Glomerular endothelial cell (primary cell): ENCODE data around the gene HOXB3. TPM values are rescaled to one million over a fixed set of nuclear protein-coding genes. Genes with fewer than 3 reads are reported as not detected.

ENCODE experiments used
- DNase-seq: peaks from one replicate; pipeline ENCODE4 v3.0.0-alpha.2; 2011; ENCODE audit warnings: low read depth, low spot score; ENCODE audit errors: extremely low read depth
- total RNA-seq: library from RNA; depleted of rRNA; stranded (reverse); fragments of >200 nt; gene quantifications from 2 replicates; pipeline ENCODE4 v1.2.3, GENCODE V29; 2015

Gene HOXB3
- total RNA-seq, 1 donor from 2014 or later, result 48.0 TPM

DNA sequence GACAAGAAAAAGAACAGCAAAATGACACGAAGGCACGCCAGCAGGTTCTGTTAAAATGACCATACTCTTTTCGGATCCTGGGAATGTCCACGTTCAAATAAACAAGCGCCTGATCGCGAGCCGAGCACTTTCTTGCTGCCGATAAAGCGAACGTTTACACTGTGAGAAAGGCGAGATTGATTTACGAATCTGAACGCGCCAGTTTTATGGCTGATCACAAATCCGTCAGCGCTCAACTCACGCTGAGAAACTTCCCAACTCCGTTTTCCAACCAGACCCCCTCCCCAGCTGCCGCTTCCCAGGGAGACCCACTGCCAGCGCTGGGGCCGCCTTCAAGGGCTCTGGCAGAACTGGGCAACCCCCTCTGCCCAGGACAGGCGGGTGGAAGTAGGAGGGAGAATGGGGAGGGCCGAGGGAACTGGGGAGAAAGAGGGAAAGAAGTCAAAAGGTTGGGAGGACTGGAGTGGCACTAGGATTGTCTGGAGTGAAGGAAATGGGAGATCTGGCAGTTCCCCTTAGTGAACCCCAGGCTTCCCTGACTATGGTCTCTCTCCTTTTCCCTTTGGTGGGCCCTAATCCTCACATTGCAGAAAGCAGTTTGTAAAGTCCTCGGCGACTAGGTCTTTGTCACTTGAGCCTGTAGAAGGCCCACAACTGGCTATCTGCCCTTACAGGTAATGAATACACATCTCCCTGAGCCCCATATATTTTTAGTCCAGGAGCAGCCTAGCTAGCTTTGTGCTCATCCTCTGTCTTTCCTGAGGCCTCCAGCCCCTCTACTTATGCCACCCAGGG lies 18.8 kb downstream of the HOXB3 start:
- DNase-seq, result no peak

DNA sequence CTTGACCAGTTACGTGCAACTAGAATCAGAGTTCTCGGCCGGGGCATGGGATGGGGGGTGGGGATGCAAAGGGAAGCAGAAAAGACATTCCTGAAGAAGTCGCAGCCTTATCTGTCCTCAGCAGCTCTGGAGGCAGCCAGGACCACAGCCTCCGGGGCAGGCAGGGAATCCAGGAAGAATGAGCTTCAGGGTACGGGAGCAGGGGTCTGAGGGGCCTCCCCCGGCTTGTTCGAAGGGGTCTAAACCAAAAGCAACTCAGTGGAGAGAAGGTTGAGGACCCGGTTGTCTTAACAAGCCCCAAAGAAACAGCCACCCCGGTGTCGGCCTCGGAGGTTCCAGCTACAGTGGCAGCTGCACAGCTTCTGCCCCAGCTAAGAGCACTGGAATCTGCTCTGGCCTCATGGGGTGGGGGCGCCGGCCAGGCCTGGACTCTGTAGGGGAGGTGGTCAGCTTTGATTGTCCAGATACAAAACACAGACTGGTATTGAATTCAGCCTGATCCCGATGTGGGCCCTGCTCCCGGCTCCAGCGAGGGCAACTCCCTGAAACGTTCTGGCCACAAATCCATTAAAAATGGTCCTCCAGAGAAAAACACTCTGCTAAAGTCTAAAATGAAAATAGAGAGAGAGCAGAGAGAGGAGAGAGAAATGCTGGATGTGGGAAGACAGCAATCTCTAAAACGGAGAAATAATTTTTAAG lies 19.6 kb downstream of the HOXB3 start:
- no peak for DNase-seq

DNA sequence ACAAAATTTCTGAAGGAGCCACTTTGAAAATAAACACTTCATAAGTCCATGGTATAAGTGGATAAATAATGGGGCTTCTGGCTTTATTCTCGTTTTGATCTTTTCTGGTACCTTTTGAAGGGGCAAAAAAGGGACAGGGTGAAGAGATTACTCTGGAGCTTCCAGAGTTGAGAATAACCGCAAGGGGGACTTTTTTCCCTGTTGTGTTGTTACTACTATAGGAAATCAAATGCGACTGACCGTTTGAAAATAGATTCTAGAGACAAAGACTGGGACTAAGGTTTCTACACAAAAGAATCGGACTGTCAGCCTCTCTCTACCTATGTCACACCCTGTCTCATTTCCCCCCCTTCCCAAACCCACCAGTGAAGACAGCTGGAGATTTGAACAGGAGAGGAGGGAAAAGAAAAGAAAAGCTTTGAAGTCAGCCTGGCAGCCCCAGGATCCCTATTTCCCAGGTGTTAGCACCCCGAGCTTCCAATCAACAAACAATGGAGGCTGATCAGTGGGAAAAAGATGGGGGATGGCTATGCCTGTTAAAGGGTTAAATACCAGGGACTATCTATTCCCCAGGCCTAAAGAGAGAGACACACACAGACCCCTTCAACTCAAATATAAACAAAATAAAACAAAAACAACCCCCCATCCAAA lies 20.2 kb downstream of the HOXB3 start:
- no peak for DNase-seq

- no peak for DNase-seq
Measured at GRCh38 chr17:48569240-48569582, 20.8 kb downstream of the HOXB3 start.

DNA sequence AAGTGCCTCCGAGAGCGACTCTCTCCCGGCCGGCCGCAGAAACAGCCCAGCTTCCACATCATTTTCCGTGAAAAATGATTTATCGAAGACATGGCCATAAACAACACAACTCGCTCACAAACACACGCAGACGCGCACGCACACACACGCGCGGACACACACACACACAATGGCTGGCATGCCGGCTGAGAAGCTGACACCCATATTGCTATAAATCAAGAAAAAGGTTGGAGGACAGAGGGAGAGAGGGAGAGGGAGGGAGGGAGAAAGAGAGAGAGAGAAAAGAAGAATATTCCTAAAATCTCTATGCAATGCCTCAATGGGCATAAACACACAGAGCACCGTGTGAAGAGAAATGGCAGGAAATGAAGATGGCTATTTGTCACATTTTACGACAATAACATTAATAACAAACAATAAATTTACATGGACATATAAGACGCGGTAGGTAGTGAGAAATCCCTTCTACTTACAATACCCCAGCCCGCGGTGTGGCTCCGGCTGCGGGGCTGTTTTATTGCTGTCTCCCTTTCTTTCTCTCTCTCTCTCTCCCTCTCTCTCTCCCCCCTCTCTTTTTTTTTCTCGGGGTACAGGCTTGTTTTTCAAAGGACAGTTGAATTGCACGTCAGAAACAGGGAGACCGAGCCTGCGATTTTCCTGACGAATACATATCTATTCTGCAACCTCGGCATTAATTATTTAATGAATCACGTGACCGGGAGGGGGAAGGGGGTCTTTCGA lies 21.4 kb downstream of the HOXB3 start:
- no peak for DNase-seq

DNA sequence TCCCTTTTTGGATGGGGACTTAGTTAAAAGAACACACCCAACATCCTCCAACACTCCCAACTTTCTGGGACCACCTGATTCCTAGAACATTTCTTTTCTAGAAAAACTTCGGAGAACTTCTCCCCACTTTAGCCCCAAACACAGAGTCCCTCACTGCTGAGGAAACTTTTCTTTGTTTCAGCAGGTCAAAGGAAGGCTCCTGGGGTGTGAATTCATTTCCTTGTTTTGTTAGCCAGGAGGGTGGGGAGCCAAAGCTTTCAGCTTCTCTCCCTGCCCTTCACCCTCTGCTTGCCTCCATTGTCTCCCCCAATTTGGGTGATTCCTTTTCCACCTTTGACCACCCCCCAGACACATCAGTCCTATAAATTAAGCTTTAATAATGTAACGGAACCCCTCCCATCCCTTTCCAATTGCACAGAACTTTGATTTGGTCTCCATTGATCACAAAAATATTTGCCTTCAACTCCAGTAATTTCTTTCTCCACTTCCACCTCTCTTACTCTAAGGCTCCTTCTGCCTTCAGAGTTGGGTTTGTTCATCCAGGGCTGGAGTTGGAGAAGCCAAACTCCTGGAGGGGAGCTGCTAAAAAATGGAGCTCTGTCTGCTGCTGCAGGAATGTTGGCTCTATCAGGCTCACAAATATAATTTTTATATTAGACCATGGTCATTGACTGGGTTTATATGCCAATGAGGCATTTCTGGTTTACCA lies 22.2 kb downstream of the HOXB3 start:
- no peak for DNase-seq

GRCh38 chr17:48567209-48567608 lies 22.8 kb downstream of the HOXB3 start:
- no peak for DNase-seq

DNA sequence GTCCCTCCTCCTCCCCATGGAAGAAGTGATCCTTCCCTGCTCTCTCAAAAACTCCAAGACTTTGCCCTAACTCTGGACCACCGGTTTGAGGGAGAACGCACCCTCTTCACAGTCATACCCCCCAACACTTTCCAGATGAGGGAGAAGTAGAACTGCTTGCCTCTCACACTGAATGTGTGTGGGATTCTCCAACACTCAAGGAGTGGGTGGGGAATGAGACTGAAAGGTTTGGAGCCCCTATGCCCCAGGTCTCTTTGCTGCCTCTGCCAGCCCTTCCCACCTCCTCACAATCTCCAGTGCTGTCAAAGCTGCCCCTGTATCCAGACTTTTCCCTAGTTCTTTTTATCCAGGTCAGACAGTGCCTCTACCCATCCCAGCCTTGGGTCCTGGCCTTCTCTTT lies 23.3 kb downstream of the HOXB3 start:
- DNase-seq, result no peak

- no peak for DNase-seq
Measured at GRCh38 chr17:48565925-48566710, 23.9 kb downstream of the HOXB3 start.

DNA sequence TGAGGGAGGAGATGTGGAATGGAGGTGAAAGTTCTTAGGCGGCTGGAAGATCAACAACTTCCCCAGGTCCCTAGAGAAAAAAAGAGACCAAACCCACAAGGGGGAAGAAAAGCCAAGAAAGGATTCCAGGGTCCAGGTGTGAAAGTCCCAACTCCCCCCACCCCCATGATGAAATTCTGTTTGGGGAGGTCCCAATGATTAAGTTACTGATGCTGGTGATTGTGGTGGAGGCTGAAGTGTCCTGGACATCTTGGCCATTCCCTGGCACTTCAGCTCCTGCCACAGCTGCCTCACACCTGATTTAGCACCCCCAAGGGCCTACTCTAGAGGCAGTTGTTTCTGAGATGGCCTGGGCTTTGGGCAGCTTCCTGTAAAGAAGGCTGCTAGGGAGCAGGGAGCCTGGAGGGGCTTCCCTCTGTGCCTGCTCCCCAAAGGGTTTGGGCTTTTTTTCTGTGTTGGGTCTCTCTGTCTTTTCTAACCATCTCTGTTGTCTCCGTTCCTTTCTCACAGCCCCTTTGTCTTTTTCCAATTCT lies 25.0 kb downstream of the HOXB3 start:
- no peak for DNase-seq

DNA sequence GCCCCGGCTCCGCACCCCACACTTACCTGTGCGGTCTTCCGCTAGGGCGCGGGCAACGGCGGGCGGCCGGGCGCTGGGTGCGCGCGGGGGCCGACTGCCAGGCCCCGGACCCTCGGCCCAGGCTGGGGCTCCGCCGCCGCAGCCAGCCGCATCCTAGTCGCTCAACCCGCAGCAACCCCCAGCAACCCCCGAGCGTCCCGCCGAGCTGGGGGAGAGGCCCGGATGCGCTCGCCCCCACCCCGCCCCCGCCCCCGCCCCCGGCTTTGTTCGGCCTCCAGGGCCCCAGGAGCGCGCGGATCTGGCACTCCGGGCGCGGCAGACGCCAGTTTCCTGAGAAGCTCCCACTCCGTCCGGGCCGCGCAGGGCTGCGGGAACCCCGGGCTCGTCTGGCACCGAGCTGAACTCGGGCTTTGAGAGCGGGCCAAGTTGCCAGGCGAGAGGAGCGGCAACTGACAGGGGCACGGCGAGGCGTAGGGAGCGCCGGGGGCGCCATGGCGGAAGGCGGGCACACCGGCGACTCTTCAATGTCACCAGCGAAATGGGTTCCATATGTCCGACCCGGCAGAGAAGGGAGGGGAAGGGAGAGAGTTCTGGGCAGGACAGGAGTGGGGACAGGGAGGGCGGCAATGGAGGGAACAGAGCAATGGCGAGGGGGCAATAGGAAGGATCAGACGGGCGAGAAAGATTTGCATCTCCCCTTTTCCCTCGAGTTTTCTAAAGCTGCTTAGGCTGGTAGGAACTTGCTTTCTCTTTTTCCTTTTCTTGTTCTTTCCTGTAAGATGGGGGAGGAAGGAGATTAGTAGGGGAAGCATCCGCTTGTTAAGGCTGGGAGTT lies 25.6 kb downstream of the HOXB3 start:
- no peak for DNase-seq

DNA sequence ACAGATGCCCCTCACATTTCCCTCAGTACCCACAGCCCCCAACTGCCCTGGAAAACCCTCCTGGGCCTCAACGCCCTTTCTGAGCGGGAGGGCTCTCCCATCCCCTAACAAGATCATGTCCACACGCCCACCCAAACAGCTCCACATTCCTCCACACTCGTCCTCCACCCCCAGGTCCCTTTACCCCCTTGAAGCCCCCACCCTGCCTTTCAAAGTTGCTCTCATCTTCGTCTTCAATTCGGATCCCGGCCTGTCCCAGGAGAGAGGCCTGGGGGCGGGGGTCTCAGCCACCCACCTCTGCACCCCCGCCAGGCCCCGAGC lies 26.2 kb downstream of the HOXB3 start:
- no peak for DNase-seq

DNA sequence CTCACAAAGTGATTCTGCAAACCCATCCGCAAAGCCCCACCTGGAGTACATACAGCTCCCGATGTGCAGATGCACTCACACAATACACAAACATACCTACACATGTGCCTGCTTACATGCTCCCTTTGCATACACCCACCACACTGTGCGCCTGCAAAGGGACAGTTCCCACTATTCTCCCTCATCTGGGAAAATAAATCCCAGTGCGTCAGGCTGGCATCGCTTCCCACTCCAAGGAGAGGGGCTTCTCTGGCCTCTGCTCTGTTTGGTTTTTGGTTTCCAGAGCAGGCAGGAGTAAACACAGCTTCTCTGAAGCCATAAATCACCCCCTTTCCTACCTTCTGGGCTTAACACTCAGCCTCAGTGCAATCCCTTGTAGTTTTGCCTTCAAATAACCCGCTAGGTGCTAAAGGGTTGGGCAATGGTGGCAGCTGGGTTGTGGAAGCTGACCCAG lies 26.6 kb downstream of the HOXB3 start:
- no peak for DNase-seq

DNA sequence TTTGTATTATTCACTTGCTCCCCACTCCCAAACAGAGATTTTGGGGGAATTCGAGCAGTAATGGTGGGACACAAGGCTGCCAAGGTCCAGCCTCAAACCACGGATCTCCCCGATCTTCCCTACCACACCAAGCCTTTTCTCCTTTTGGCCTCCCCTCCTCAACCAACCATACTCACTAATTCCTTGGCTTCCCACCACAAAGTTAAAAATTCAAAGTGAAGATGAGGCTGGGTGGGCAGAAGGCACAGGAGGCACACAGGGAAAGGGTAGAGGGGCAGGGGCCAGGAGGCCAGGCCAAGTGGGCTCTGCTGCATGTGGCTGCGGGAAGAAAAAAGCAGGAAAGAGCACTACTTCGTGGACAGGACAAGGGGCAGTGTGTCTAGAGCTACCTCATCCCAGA lies 27.1 kb downstream of the HOXB3 start:
- no peak for DNase-seq

- DNase-seq, result no peak
Measured at GRCh38 chr17:48561884-48562810, 27.9 kb downstream of the HOXB3 start.

GRCh38 chr17:48559840-48560817 lies 29.9 kb downstream of the HOXB3 start:
- no peak for DNase-seq
